ENCODE results near the gene KCNK3. TPM values are rescaled to one million over a fixed set of nuclear protein-coding genes. Genes with fewer than 3 reads are reported as not detected.
A peak's percentile ranks its signal among the peaks of the same experiment; 100 is the strongest.

KCNK3 gene
- polyA plus RNA-seq, 3 donors: 1.4 to 5.3 (median 2.0) TPM

GRCh38 chr2:26685989-26686839 is 6.3 kb upstream of the KCNK3 start:
- DNase-seq: peak; percentile 88

- DNase-seq: no peak
Measured at GRCh38 chr2:26687328-26687727, 5.2 kb upstream of the KCNK3 start.

- DNase-seq: no peak
Measured at GRCh38 chr2:26687801-26688200, 4.7 kb upstream of the KCNK3 start.

- no peak for DNase-seq
Measured at GRCh38 chr2:26691161-26691560, 1.4 kb upstream of the KCNK3 start.

- DNase-seq: peak; percentile 14
Measured at GRCh38 chr2:26691881-26692278, 642 bp upstream of the KCNK3 start.

- peak; percentile 56 for DNase-seq
Measured at GRCh38 chr2:26692897-26693849, 651 bp downstream of the KCNK3 start.

GRCh38 chr2:26694001-26694400 is 1.5 kb downstream of the KCNK3 start:
- no peak for DNase-seq

- DNase-seq: no peak
Measured at GRCh38 chr2:26696351-26696816, 3.9 kb downstream of the KCNK3 start.

- DNase-seq: no peak
Measured at GRCh38 chr2:26697425-26697824, 4.9 kb downstream of the KCNK3 start.

GRCh38 chr2:26699295-26699694 is 6.8 kb downstream of the KCNK3 start:
- no peak for DNase-seq

- DNase-seq: no peak
Measured at GRCh38 chr2:26700078-26700477, 7.6 kb downstream of the KCNK3 start.

GRCh38 chr2:26701596-26701995 is 9.1 kb downstream of the KCNK3 start:
- no peak for DNase-seq

- DNase-seq: no peak
Measured at GRCh38 chr2:26702025-26702424, 9.5 kb downstream of the KCNK3 start.

- no peak for DNase-seq
Measured at GRCh38 chr2:26704441-26704977, 12.0 kb downstream of the KCNK3 start.

GRCh38 chr2:26705126-26705525 is 12.6 kb downstream of the KCNK3 start:
- no peak for DNase-seq

- no peak for DNase-seq
Measured at GRCh38 chr2:26706093-26706492, 13.6 kb downstream of the KCNK3 start.

- no peak for DNase-seq
Measured at GRCh38 chr2:26706616-26707473, 14.3 kb downstream of the KCNK3 start.

- no peak for DNase-seq
Measured at GRCh38 chr2:26707747-26708146, 15.2 kb downstream of the KCNK3 start.

- DNase-seq: no peak
Measured at GRCh38 chr2:26708457-26708856, 15.9 kb downstream of the KCNK3 start.

GRCh38 chr2:26709323-26710110 is 17.0 kb downstream of the KCNK3 start:
- no peak for DNase-seq

GRCh38 chr2:26710145-26710544 is 17.6 kb downstream of the KCNK3 start:
- DNase-seq: no peak

Measured in renal pelvis (tissue), 4 donors.